Cortex of kidney (tissue), 1 donor: ENCODE measurements around the gene PERM1.

Experiments used
- DNase-seq: peaks from one replicate; lab custom pipeline; 2025; lab: John Stamatoyannopoulos, UW

PERM1 gene

GRCh38 chr1:945688-946556, 36.0 kb downstream of the PERM1 start:
- DNase-seq: no peak

GRCh38 chr1:944341-945325, 37.3 kb downstream of the PERM1 start:
- DNase-seq: no peak

GRCh38 chr1:943545-944340, 38.1 kb downstream of the PERM1 start:
- no peak for DNase-seq

- DNase-seq: no peak
Observed at GRCh38 chr1:942864-943533, 38.9 kb downstream of the PERM1 start.

- no peak for DNase-seq
Observed at GRCh38 chr1:942411-942821, 39.5 kb downstream of the PERM1 start.

GRCh38 chr1:941588-942383, 40.1 kb downstream of the PERM1 start:
- no peak for DNase-seq

- DNase-seq: no peak
Observed at GRCh38 chr1:941015-941587, 40.8 kb downstream of the PERM1 start.

GRCh38 chr1:940107-941014, 41.5 kb downstream of the PERM1 start:
- no peak for DNase-seq

GRCh38 chr1:939511-940106, 42.3 kb downstream of the PERM1 start:
- no peak for DNase-seq

- no peak for DNase-seq
Observed at GRCh38 chr1:938711-939489, 43.0 kb downstream of the PERM1 start.

GRCh38 chr1:938088-938683, 43.7 kb downstream of the PERM1 start:
- DNase-seq: no peak

- DNase-seq: no peak
Observed at GRCh38 chr1:937521-937920, 44.4 kb downstream of the PERM1 start.

- no peak for DNase-seq
Observed at GRCh38 chr1:936348-937264, 45.3 kb downstream of the PERM1 start.

GRCh38 chr1:935751-936231, 46.1 kb downstream of the PERM1 start:
- DNase-seq: no peak

GRCh38 chr1:934991-935750, 46.7 kb downstream of the PERM1 start:
- DNase-seq: no peak

- DNase-seq: no peak
Observed at GRCh38 chr1:933603-933940, 48.3 kb downstream of the PERM1 start.
